Hepatocyte (in vitro differentiated cells): ENCODE data around the gene HDHD5. TPM values are rescaled to one million over a fixed set of nuclear protein-coding genes. Genes with fewer than 3 reads are reported as not detected.

Experiments used
- DNase-seq: peaks from one replicate; pipeline ENCODE4 v3.0.0-alpha.2; 2016; ENCODE audit warnings: low spot score
- H2AFZ ChIP-seq: fragments of 200-600 bp; sonication (generic); 2 replicates; pipeline ENCODE4 v1.6.0; 2016; ENCODE audit warnings: antibody characterized with exemption, mild to moderate bottlenecking
- H3K27ac ChIP-seq: fragments of 200-600 bp; sonication (generic); 2 replicates; pipeline ENCODE4 v1.5.1; 2016; ENCODE audit warnings: mild to moderate bottlenecking
- H3K27me3 ChIP-seq: fragments of 200-600 bp; sonication (generic); 2 replicates; pipeline ENCODE4 v1.6.1; 2016
- H3K36me3 ChIP-seq: fragments of 200-600 bp; sonication (generic); replicated peaks from 2 replicates; pipeline ENCODE4 v1.5.1; 2016; ENCODE audit warnings: low read depth; ENCODE audit not compliant: insufficient read depth
- H3K4me1 ChIP-seq: fragments of 200-600 bp; sonication (generic); 2 replicates; pipeline ENCODE4 v1.5.1; 2016; ENCODE audit warnings: mild to moderate bottlenecking, moderate library complexity; ENCODE audit not compliant: insufficient read depth
- H3K4me2 ChIP-seq: fragments of 200-600 bp; sonication (generic); 2 replicates; pipeline ENCODE4 v1.6.0; 2016
- H3K4me3 ChIP-seq: fragments of 200-600 bp; sonication (generic); 2 replicates; pipeline ENCODE4 v1.5.1; 2016; ENCODE audit warnings: mild to moderate bottlenecking
- H3K79me2 ChIP-seq: fragments of 200-600 bp; sonication (generic); 2 replicates; pipeline ENCODE4 v1.6.0; 2017; ENCODE audit warnings: mild to moderate bottlenecking
- H3K9me2 ChIP-seq: fragments of 200-600 bp; sonication (generic); replicated peaks from 2 replicates; pipeline ENCODE4 v1.6.0; 2017; ENCODE audit warnings: mild to moderate bottlenecking; ENCODE audit not compliant: insufficient read depth
- H3K9me3 ChIP-seq: fragments of 200-600 bp; sonication (generic); 2 replicates; pipeline ENCODE4 v1.5.1; 2016; ENCODE audit warnings: low read depth, mild to moderate bottlenecking
- H4K20me1 ChIP-seq: fragments of 200-600 bp; sonication (generic); 2 replicates; pipeline ENCODE4 v1.6.0; 2016; ENCODE audit warnings: mild to moderate bottlenecking; ENCODE audit not compliant: insufficient read depth, poor library complexity, severe bottlenecking
- CTCF ChIP-seq: fragments of 200-600 bp; sonication (generic); IDR thresholded peaks from 2 replicates; pipeline ENCODE4 v1.5.1; 2016; ENCODE audit warnings: antibody characterized with exemption, mild to moderate bottlenecking; ENCODE audit not compliant: poor library complexity
- EZH2 ChIP-seq: fragments of 200-600 bp; sonication (generic); IDR thresholded peaks from 2 replicates; pipeline ENCODE4 v1.6.1; 2016; ENCODE audit warnings: antibody characterized with exemption, mild to moderate bottlenecking, borderline replicate concordance
- EZH2phosphoT487 ChIP-seq: fragments of 200-600 bp; sonication (generic); IDR thresholded peaks from one replicate; pipeline ENCODE4 v1.6.1; 2018; ENCODE audit warnings: antibody characterized with exemption, mild to moderate bottlenecking, low read depth, moderate library complexity; ENCODE audit not compliant: unreplicated experiment, severe bottlenecking
- WGBS: methylation state at CpG from one replicate; pipeline ENCODE4 v1.1.6; 2016; ENCODE audit warnings: low lambda C conversion rate; ENCODE audit errors: missing lambda C conversion rate; 5-methylcytosine and 5-hydroxymethylcytosine counted together
- polyA plus RNA-seq: library from polyadenylated mRNA; unstranded; fragments of >200 nt; fragmentation: Nextera tagmentation; extraction: Ambion mirVana; gene quantifications from 2 replicates; pipeline ENCODE4 v1.2.1, GENCODE V29; 2016
- total RNA-seq: library from RNA; depleted of rRNA; stranded (reverse); fragments of >200 nt; gene quantifications from 2 replicates; pipeline ENCODE4 v1.2.3, GENCODE V29; 2014

HDHD5 gene
- total and polyA plus RNA-seq, 2 experiments from 2014 or later, result 32.9 to 53.2 TPM

- no peak for TF ChIP-seq EZH2phosphoT487
- no peak for TF ChIP-seq CTCF
- no peak for TF ChIP-seq EZH2
- Histone ChIP-seq H3K4me1 (peaks cover 4% of the 10 kb centered on the region), H3K27ac (peak overlapping the region; percentile 93), H3K9me3 (no peaks in the 10 kb centered on the region), H3K36me3 (no peaks in the 10 kb centered on the region), H3K79me2 (no peaks in the 10 kb centered on the region), H3K9me2 (no peaks in the 10 kb centered on the region), H3K4me3 (peak overlapping the region; percentile 86), H4K20me1 (no peaks in the 10 kb centered on the region), H3K4me2 (peak overlapping the region; percentile 76), H3K27me3 (no peaks in the 10 kb centered on the region), H2AFZ (peak overlapping the region; percentile 98)
- 48% methylated on average over 24 of the region's 24 CpGs for WGBS
- DNase-seq, result peak; percentile 26
Measured at GRCh38 chr22:17172029-17172833, 13.2 kb upstream of the HDHD5 start.

- H3K9me3 ChIP-seq, result no peaks in the 10 kb centered on the region
- peaks cover 4% of the 10 kb centered on the region for H3K4me1 ChIP-seq
- peak; percentile 92 for DNase-seq
- H3K9me2 ChIP-seq, result no peaks in the 10 kb centered on the region
- peak overlapping the region; percentile 86 for H3K4me3 ChIP-seq
- no peaks in the 10 kb centered on the region for H3K27me3 ChIP-seq
- no peaks in the 10 kb centered on the region for H4K20me1 ChIP-seq
- no peak for TF ChIP-seq EZH2
- peak; percentile 88 for TF ChIP-seq CTCF
- H3K36me3 ChIP-seq, result no peaks in the 10 kb centered on the region
- H3K27ac ChIP-seq, result peak overlapping the region; percentile 93
- under 1% methylated on average over 55 of the region's 83 CpGs for WGBS
- peak overlapping the region; percentile 98 for H2AFZ ChIP-seq
- peak overlapping the region; percentile 76 for H3K4me2 ChIP-seq
- no peaks in the 10 kb centered on the region for H3K79me2 ChIP-seq
Measured at GRCh38 chr22:17171153-17172028, 12.3 kb upstream of the HDHD5 start.

- no peaks in the 10 kb centered on the region for H3K79me2 ChIP-seq
- no peak overlapping the region for H3K4me2 ChIP-seq
- DNase-seq, result no peak
- TF ChIP-seq EZH2 (no peak), CTCF (no peak), EZH2phosphoT487 (no peak)
- H3K36me3 ChIP-seq, result no peaks in the 10 kb centered on the region
- no peaks in the 10 kb centered on the region for H4K20me1 ChIP-seq
- H3K4me1 ChIP-seq, result peaks cover 4% of the 10 kb centered on the region
- H2AFZ ChIP-seq, result no peak overlapping the region
- no peaks in the 10 kb centered on the region for H3K9me3 ChIP-seq
- H3K4me3 ChIP-seq, result no peak overlapping the region
- WGBS, result 91% methylated on average over 7 of the region's 7 CpGs
- no peaks in the 10 kb centered on the region for H3K27me3 ChIP-seq
- H3K27ac ChIP-seq, result no peak overlapping the region
- no peaks in the 10 kb centered on the region for H3K9me2 ChIP-seq
Measured at GRCh38 chr22:17167486-17167885, 8.4 kb upstream of the HDHD5 start.
